MG63 (cell line): ENCODE results near the gene OR10P1. TPM values are rescaled to one million over a fixed set of nuclear protein-coding genes. Genes with fewer than 3 reads are reported as not detected.
"Not testable (repeated sequence)": the region's sequence is repeated elsewhere in the genome, so short reads cannot be mapped to it uniquely, and the experiment has no call there.

Source experiments
- DNase-seq: peaks from one replicate; pipeline ENCODE4 v3.0.0-alpha.2; 2020
- H3K27me3 ChIP-seq: fragments of 250-450 bp; sonication (Bioruptor Pico); 2 replicates; pipeline ENCODE4 v1.5.1; 2020; ENCODE audit warnings: mild to moderate bottlenecking, moderate library complexity
- H3K36me3 ChIP-seq: fragments of 250-450 bp; sonication (Bioruptor Pico); 2 replicates; pipeline ENCODE4 v1.5.1; 2020; ENCODE audit warnings: mild to moderate bottlenecking, moderate library complexity
- H3K4me3 ChIP-seq: fragments of 250-450 bp; sonication (Bioruptor Pico); 2 replicates; pipeline ENCODE4 v1.5.1; 2020; ENCODE audit warnings: mild to moderate bottlenecking, moderate library complexity
- H3K9me3 ChIP-seq: fragments of 250-450 bp; sonication (Bioruptor Pico); 2 replicates; pipeline ENCODE4 v1.5.1; 2020; ENCODE audit warnings: mild to moderate bottlenecking, moderate library complexity
- total RNA-seq: library from RNA; depleted of rRNA; stranded (reverse); fragments of >200 nt; shearing (Covaris generic); gene quantifications from 2 replicates; pipeline ENCODE4 v1.2.3, GENCODE V29; 2014; ENCODE audit warnings: low replicate concordance; rRNA removed

OR10P1 gene, protein sequence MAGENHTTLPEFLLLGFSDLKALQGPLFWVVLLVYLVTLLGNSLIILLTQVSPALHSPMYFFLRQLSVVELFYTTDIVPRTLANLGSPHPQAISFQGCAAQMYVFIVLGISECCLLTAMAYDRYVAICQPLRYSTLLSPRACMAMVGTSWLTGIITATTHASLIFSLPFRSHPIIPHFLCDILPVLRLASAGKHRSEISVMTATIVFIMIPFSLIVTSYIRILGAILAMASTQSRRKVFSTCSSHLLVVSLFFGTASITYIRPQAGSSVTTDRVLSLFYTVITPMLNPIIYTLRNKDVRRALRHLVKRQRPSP
- total RNA-seq, result not detected in 2 replicates

GRCh38 chr12:55636853-55637252 lies at the start of gene OR10P1:
Gene OR10P1 (plus strand): TSS chr12:55636892. CDS start chr12:55636892, 0 bp downstream.
- no peaks in the 10 kb centered on the region for H3K27me3 ChIP-seq
- no peak for DNase-seq
- H3K36me3 ChIP-seq, result no peaks in the 10 kb centered on the region
- H3K4me3 ChIP-seq, result no peak within 1 kb of the TSS
- no peaks in the 10 kb centered on the region for H3K9me3 ChIP-seq

DNA sequence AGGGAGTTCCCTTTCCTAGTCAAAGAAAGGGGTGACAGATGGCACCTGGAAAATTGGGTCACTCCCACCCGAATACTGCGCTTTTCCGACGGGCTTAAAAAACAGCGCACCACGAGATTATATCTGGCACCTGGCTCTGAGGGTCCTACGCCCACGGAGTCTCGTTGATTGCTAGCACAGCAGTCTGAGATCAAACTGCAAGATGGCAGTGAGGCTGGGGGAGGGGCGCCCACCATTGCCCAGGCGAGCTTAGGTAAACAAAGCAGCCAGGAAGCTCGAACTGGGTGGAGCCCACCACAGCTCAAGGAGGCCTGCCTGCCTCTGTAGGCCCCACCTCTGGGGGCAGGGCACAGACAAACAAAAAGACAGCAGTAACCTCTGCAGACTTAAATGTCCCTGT lies 46.5 kb upstream of the OR10P1 start:
- not testable (repeated sequence) for H3K36me3 ChIP-seq, H3K9me3 ChIP-seq, H3K4me3 ChIP-seq, H3K27me3 ChIP-seq, DNase-seq

- Histone ChIP-seq H3K4me3 (no peak overlapping the region), H3K9me3 (no peaks in the 10 kb centered on the region), H3K36me3 (no peaks in the 10 kb centered on the region), H3K27me3 (no peaks in the 10 kb centered on the region)
- DNase-seq, result no peak
Measured at GRCh38 chr12:55607821-55608594, 28.7 kb upstream of the OR10P1 start.

- Histone ChIP-seq H3K9me3 (peaks cover 2% of the 10 kb centered on the region; the same call in 1 of the 2 replicates), H3K4me3 (no peak overlapping the region), H3K36me3 (no peaks in the 10 kb centered on the region), H3K27me3 (no peaks in the 10 kb centered on the region)
- DNase-seq, result no peak
Measured at GRCh38 chr12:55610598-55610997, 26.1 kb upstream of the OR10P1 start.

GRCh38 chr12:55612646-55613045 lies 24.0 kb upstream of the OR10P1 start:
- no peak overlapping the region for H3K4me3 ChIP-seq
- H3K36me3 ChIP-seq, result no peaks in the 10 kb centered on the region
- no peak for DNase-seq
- peaks cover 2% of the 10 kb centered on the region; the same call in 1 of the 2 replicates for H3K9me3 ChIP-seq
- no peaks in the 10 kb centered on the region for H3K27me3 ChIP-seq

DNA sequence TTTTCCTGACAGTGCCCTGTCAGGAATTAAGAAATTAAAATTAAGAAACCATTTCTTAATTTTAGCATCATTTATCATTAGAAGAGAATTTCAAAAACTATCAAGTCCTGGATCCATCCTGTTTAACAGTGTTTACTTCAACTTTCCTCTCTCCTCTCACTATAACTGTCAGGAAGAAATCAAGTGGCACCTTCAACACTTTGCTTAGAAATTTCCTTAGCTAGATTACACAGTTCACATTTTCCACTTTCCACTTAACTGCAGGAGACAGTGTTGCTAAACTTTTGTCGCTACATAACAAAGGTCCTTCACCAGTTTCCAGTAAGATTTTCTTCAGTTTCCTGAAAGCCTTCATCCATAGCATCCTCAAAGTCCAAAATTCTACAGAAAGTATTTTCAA lies 21.9 kb upstream of the OR10P1 start:
- Histone ChIP-seq H3K27me3 (no peaks in the 10 kb centered on the region), H3K9me3 (peaks cover 2% of the 10 kb centered on the region; the same call in 1 of the 2 replicates), H3K4me3 (no peak overlapping the region), H3K36me3 (no peaks in the 10 kb centered on the region)
- no peak for DNase-seq

GRCh38 chr12:55619354-55620138 lies 17.1 kb upstream of the OR10P1 start:
- peak; percentile 5 for DNase-seq
- Histone ChIP-seq H3K9me3 (peaks cover 2% of the 10 kb centered on the region; the same call in 1 of the 2 replicates), H3K4me3 (no peak overlapping the region)

GRCh38 chr12:55624056-55624455 lies 12.6 kb upstream of the OR10P1 start:
- no peaks in the 10 kb centered on the region for H3K36me3 ChIP-seq
- H3K27me3 ChIP-seq, result peaks cover 12% of the 10 kb centered on the region
- no peaks in the 10 kb centered on the region for H3K9me3 ChIP-seq
- DNase-seq, result no peak
- no peak overlapping the region for H3K4me3 ChIP-seq

More at GRCh38 chr12:55619354-55620138, 17.1 kb upstream of the OR10P1 start:
- Histone ChIP-seq H3K27me3 (peaks cover 12% of the 10 kb centered on the region), H3K36me3 (no peaks in the 10 kb centered on the region)

DNA sequence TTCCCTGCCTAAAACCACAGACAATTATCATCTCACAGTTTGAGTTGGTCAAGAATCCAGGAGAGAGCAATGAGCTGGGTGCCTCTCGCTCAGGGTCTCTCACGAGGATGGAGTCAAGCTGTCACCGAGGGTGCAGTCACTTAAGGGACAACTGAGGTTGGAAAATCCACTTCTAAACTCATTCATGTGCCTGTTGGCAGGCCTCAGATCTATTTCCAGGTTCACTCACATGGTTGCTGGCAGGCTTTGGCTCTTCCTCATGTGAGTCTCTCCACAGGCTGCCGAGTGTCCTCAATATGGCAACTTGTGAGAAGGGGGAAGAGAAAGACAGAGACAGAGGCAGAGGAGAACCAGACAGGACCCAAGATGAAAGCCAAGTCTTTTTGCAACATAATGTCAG lies 10.5 kb upstream of the OR10P1 start:
- no peaks in the 10 kb centered on the region for H3K9me3 ChIP-seq
- H3K36me3 ChIP-seq, result no peaks in the 10 kb centered on the region
- no peak for DNase-seq
- H3K27me3 ChIP-seq, result peaks cover 10% of the 10 kb centered on the region
- no peak overlapping the region for H3K4me3 ChIP-seq

- Histone ChIP-seq H3K27me3 (no peaks in the 10 kb centered on the region), H3K36me3 (no peaks in the 10 kb centered on the region), H3K9me3 (no peaks in the 10 kb centered on the region), H3K4me3 (no peak overlapping the region)
- no peak for DNase-seq
Measured at GRCh38 chr12:55629058-55629841, 7.4 kb upstream of the OR10P1 start.

- DNase-seq, result no peak
- no peaks in the 10 kb centered on the region for H3K27me3 ChIP-seq
- H3K36me3 ChIP-seq, result no peaks in the 10 kb centered on the region
- H3K9me3 ChIP-seq, result no peaks in the 10 kb centered on the region
- H3K4me3 ChIP-seq, result no peak overlapping the region
Measured at GRCh38 chr12:55631056-55631455, 5.6 kb upstream of the OR10P1 start.

GRCh38 chr12:55631733-55632132 lies 5.0 kb upstream of the OR10P1 start:
- H3K9me3 ChIP-seq, result no peaks in the 10 kb centered on the region

DNA sequence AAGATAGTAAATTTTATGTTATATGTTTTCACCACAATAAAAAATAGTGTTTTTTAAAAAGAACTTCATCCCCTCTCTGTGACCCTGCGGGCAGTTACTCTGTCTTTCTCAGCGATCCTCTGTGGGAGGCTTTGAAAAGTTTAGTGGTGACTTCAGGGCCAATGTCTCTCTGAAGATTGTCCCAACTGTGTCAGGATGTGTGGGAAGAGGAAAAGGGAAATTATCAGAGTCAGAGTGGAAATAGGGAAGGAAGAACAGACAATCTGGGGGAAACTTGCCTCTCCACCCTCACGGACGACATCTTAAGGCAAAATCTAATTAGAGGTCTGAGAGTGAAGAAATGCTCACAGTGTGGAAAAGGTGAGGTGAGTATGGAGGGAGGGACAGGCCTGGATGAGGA lies 3.5 kb upstream of the OR10P1 start:
- no peaks in the 10 kb centered on the region for H3K27me3 ChIP-seq
- no peak for DNase-seq
- H3K36me3 ChIP-seq, result no peaks in the 10 kb centered on the region
- no peak overlapping the region for H3K4me3 ChIP-seq
- no peaks in the 10 kb centered on the region for H3K9me3 ChIP-seq

More at GRCh38 chr12:55631733-55632132, 5.0 kb upstream of the OR10P1 start:
- Histone ChIP-seq H3K27me3 (no peaks in the 10 kb centered on the region), H3K4me3 (no peak overlapping the region), H3K36me3 (no peaks in the 10 kb centered on the region)
- DNase-seq, result no peak

DNA sequence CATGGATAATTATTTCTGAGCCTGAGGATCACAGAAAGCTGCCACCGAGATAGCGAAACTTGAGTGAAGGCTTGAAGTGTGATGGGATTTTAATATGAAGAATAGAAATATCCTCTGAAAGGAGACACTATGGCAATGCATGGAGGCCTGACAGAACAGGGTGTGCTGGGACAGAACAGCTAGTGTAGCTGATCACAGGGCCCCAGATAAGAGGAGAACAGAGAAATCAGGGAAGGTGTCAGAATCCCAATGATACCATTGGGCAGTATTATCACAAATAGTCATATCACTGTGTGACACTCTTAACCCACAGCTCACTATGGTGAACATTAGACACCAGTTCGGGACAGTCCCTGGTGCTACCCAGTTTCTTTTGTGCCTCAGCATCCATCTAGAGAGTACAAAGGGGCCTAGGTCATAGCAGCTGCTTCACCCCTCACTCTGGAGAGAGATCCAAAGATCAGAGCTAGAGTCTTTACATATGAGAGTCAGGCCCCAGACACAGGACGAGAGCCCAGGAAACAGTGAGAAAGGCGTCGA lies 506 bp upstream of the OR10P1 start:
- no peak for DNase-seq
- Histone ChIP-seq H3K9me3 (no peaks in the 10 kb centered on the region), H3K27me3 (no peaks in the 10 kb centered on the region), H3K4me3 (no peak overlapping the region), H3K36me3 (no peaks in the 10 kb centered on the region)

DNA sequence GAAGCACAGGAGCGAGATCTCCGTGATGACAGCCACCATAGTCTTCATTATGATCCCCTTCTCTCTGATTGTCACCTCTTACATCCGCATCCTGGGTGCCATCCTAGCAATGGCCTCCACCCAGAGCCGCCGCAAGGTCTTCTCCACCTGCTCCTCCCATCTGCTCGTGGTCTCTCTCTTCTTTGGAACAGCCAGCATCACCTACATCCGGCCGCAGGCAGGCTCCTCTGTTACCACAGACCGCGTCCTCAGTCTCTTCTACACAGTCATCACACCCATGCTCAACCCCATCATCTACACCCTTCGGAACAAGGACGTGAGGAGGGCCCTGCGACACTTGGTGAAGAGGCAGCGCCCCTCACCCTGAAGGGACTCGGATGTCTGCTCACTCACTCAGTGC lies 775 bp downstream of the OR10P1 start:
- H3K27me3 ChIP-seq, result no peaks in the 10 kb centered on the region
- H3K4me3 ChIP-seq, result no peak overlapping the region
- DNase-seq, result no peak
- no peaks in the 10 kb centered on the region for H3K36me3 ChIP-seq
- H3K9me3 ChIP-seq, result no peaks in the 10 kb centered on the region

DNA sequence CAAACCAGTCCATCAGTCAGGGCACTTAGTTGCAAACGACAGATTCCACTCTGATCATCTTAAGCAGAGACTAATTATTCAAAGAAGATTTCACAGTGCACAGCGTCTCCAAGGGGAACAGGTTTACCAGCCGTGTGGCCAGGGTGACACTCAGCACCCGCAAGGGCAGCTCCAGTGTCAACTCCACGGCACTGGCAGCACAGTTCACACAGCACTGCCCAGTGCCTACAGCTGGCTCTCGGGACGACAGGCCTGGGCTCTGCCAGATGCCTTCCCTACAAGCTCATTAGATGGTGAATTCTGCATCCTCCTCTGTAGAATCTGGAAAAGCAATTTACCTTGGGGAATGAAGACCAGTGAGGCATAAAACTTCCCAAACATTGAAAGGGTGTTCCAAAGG lies 4.9 kb downstream of the OR10P1 start:
- no peak overlapping the region for H3K4me3 ChIP-seq
- H3K27me3 ChIP-seq, result no peaks in the 10 kb centered on the region
- no peak for DNase-seq
- H3K9me3 ChIP-seq, result no peaks in the 10 kb centered on the region
- H3K36me3 ChIP-seq, result no peaks in the 10 kb centered on the region
